Prostate gland (tissue), 2 donors: ENCODE data around the gene KLHL18.
"Not testable (repeated sequence)": the region's sequence is repeated elsewhere in the genome, so short reads cannot be mapped to it uniquely, and the experiment has no call there.

Experiments
- POLR2AphosphoS5 ChIP-seq: sonication (generic); formaldehyde crosslinking; IDR thresholded peaks from one replicate; pipeline ENCODE4 v1.6.1; 2017; ENCODE audit warnings: antibody characterized with exemption
- TF ChIP-seq, protein P1 (sequence below), 4 experiments: fragments of 200-600 bp in 2 of 4; fragments of 450-650 bp in 2 of 4; sonication (generic) in 2 of 4; IDR thresholded peaks; 1 replicate in 3 of 4; 2 replicates in 1 of 4; pipeline ENCODE4 v1.5.1; 2016 to 2019; ENCODE audit warnings: antibody characterized with exemption in 4 of 4, mild to moderate bottlenecking in 2 of 4, moderate library complexity in 2 of 4

DNA sequence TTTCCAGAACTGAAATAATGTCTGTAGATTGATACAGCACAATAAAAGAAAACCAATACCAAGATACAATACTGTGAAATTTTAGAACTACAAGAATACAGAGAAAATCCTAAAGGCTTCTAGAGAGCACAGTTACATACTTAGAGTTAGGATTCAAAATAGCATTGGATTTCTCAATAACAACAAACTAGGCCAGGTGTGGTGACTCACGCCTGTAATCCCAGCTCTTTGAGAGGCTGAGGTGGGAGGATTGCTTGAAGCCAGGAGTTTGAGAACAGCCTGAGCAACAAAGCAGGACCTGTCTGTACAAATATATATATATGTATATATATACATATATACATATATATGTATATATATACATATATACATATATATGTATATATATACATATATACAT is 33.4 kb downstream of the KLHL18 start:
- not testable (repeated sequence) for TF ChIP-seq POLR2AphosphoS5
- TF ChIP-seq, protein P1, sequence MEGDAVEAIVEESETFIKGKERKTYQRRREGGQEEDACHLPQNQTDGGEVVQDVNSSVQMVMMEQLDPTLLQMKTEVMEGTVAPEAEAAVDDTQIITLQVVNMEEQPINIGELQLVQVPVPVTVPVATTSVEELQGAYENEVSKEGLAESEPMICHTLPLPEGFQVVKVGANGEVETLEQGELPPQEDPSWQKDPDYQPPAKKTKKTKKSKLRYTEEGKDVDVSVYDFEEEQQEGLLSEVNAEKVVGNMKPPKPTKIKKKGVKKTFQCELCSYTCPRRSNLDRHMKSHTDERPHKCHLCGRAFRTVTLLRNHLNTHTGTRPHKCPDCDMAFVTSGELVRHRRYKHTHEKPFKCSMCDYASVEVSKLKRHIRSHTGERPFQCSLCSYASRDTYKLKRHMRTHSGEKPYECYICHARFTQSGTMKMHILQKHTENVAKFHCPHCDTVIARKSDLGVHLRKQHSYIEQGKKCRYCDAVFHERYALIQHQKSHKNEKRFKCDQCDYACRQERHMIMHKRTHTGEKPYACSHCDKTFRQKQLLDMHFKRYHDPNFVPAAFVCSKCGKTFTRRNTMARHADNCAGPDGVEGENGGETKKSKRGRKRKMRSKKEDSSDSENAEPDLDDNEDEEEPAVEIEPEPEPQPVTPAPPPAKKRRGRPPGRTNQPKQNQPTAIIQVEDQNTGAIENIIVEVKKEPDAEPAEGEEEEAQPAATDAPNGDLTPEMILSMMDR (IDR thresholded peaks at IDR 0.05), result not testable (repeated sequence)
